Endodermal cell (in vitro differentiated cells): ENCODE results near the gene SDC1. TPM values are rescaled to one million over a fixed set of nuclear protein-coding genes. Genes with fewer than 3 reads are reported as not detected.

Experiments
- DNase-seq: peaks from one replicate; pipeline ENCODE4 v3.0.0-alpha.2; 2017
- H3K27ac ChIP-seq: 2 replicates; pipeline ENCODE4 v1.5.1; 2013; ENCODE audit warnings: mild to moderate bottlenecking, low read depth, low read length, moderate library complexity
- H3K27me3 ChIP-seq: 2 replicates; pipeline ENCODE4 v1.6.1; 2013; ENCODE audit warnings: mild to moderate bottlenecking, low read length, moderate library complexity; ENCODE audit not compliant: insufficient read depth, control insufficient read depth, poor library complexity, severe bottlenecking
- H3K36me3 ChIP-seq: 2 replicates; pipeline ENCODE4 v1.7.0; 2013; ENCODE audit warnings: mild to moderate bottlenecking, low read length, moderate library complexity; ENCODE audit not compliant: control insufficient read depth, insufficient read depth
- H3K4me1 ChIP-seq: one replicate; pipeline ENCODE4 v1.7.0; 2013; ENCODE audit warnings: low read length; ENCODE audit not compliant: control insufficient read depth, insufficient read depth
- H3K4me3 ChIP-seq: 2 replicates; pipeline ENCODE4 v1.5.1; 2013; ENCODE audit warnings: mild to moderate bottlenecking, low read length, moderate library complexity
- H3K9ac ChIP-seq: 2 replicates; pipeline ENCODE4 v1.6.1; 2013; ENCODE audit warnings: mild to moderate bottlenecking, low read length, moderate library complexity; ENCODE audit not compliant: poor library complexity, severe bottlenecking; ENCODE audit errors: extremely low read depth
- H3K9me3 ChIP-seq: 2 replicates; pipeline ENCODE4 v1.6.1; 2013; ENCODE audit warnings: mild to moderate bottlenecking, low read length, moderate library complexity; ENCODE audit not compliant: control insufficient read depth
- H3K27ac Mint-ChIP-seq: 2 replicates; pipeline ENCODE4 v1.8.0; 2020; ENCODE audit warnings: mixed read lengths
- H3K27me3 Mint-ChIP-seq: 2 replicates; pipeline ENCODE4 v1.8.0; 2021; ENCODE audit warnings: mild to moderate bottlenecking, mixed read lengths; ENCODE audit not compliant: insufficient read depth
- H3K36me3 Mint-ChIP-seq: 2 replicates; pipeline ENCODE4 v1.8.0; 2020; ENCODE audit warnings: low read depth, mixed read lengths
- H3K4me1 Mint-ChIP-seq: 2 replicates; pipeline ENCODE4 v1.8.0; 2020; ENCODE audit warnings: mixed read lengths
- H3K4me3 Mint-ChIP-seq: 2 replicates; pipeline ENCODE4 v1.8.0; 2020; ENCODE audit warnings: mild to moderate bottlenecking, moderate library complexity, mixed read lengths
- H3K9me3 Mint-ChIP-seq: 2 replicates; pipeline ENCODE4 v1.8.0; 2020; ENCODE audit warnings: mild to moderate bottlenecking, mixed read lengths
- CTCF ChIP-seq: fragments of 200-600 bp; sonication (generic); conservative IDR thresholded peaks from 2 replicates; pipeline ENCODE4 v1.5.0; 2021; ENCODE audit warnings: antibody characterized with exemption, mild to moderate bottlenecking
- WGBS, 2 experiments: methylation state at CpG; one replicate each; pipeline versions ENCODE4 v1.1.5 to v1.1.7; 2013; ENCODE audit warnings: missing lambda C conversion rate in 2 of 2, mixed read lengths in 1 of 2; ENCODE audit not compliant: insufficient coverage in 1 of 2, insufficient read length in 1 of 2; 5-methylcytosine and 5-hydroxymethylcytosine counted together
- total RNA-seq, 2 donors: library from RNA; stranded (reverse); fragmentation: NEBNext Ultra II Directional in 1 of 2; extraction: Animal tissue kit (Norgen Biotek cat#: 25700) in 1 of 2; gene quantifications; 2 replicates in 1 of 2; 3 replicates in 1 of 2; pipeline ENCODE4 v1.2.1, GENCODE V29; 2021

SDC1 gene
- total RNA-seq, 2 donors from 2014 or later = 12.7 to 19.2 TPM

- no peaks in the 10 kb centered on the region for H3K36me3 ChIP-seq
- no peaks in the 10 kb centered on the region for H3K36me3 Mint-ChIP-seq
- H3K4me3 Mint-ChIP-seq = no peak overlapping the region
- H3K9me3 Mint-ChIP-seq = no peaks in the 10 kb centered on the region
- H3K4me1 Mint-ChIP-seq = peaks cover 46% of the 10 kb centered on the region
- H3K27ac Mint-ChIP-seq = peak overlapping the region; percentile 20
- no peak overlapping the region for H3K4me3 ChIP-seq
- no peaks in the 10 kb centered on the region for H3K27me3 Mint-ChIP-seq
- H3K27me3 ChIP-seq = no peaks in the 10 kb centered on the region
- H3K4me1 ChIP-seq = peaks cover 36% of the 10 kb centered on the region
- no peaks in the 10 kb centered on the region for H3K9me3 ChIP-seq
- peak overlapping the region; percentile 38 for H3K27ac ChIP-seq
- DNase-seq = no peak
- 88 to 93% methylated on average over 10 to 14 of the region's 14 CpGs for WGBS, 2 experiments
- no peak overlapping the region for H3K9ac ChIP-seq
- no peak for TF ChIP-seq CTCF
Measured at GRCh38 chr2:20211860-20212458, 13.0 kb downstream of the SDC1 start.

GRCh38 chr2:20211420-20211819, 13.5 kb downstream of the SDC1 start:
- no peak for TF ChIP-seq CTCF
- H3K4me1 Mint-ChIP-seq = peaks cover 48% of the 10 kb centered on the region
- no peaks in the 10 kb centered on the region for H3K27me3 ChIP-seq
- H3K36me3 Mint-ChIP-seq = no peaks in the 10 kb centered on the region
- peak; percentile 49 for DNase-seq
- no peaks in the 10 kb centered on the region for H3K36me3 ChIP-seq
- no peak overlapping the region for H3K4me3 ChIP-seq
- H3K9me3 ChIP-seq = no peaks in the 10 kb centered on the region
- no peaks in the 10 kb centered on the region for H3K27me3 Mint-ChIP-seq
- no peak overlapping the region for H3K9ac ChIP-seq
- peak overlapping the region; percentile 38 for H3K27ac ChIP-seq
- no peaks in the 10 kb centered on the region for H3K9me3 Mint-ChIP-seq
- peaks cover 36% of the 10 kb centered on the region for H3K4me1 ChIP-seq
- no peak overlapping the region for H3K4me3 Mint-ChIP-seq
- WGBS, 2 experiments = 90 to 96% methylated on average over 7 to 12 of the region's 12 CpGs
- H3K27ac Mint-ChIP-seq = peak overlapping the region; percentile 68

DNA sequence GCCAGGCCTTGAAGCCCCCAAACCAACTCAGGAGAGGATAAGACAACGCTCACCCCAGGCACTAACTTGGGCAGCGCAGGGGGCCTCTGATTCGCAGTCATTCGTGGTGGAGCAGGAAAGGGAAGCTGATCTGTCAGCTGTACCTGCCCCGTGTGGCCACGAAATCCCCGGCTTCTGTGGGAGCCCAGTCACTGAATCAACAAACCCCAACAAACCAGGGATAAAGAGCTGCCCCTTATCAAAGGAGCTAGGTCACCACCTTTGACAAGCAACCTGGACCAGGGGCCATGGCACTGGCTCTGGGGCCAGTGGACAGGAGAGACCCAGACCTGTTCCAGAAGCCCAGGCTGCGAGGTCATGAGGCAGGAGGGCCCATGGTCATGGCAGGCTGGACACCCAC, 14.5 kb downstream of the SDC1 start:
- peaks cover 51% of the 10 kb centered on the region for H3K4me1 Mint-ChIP-seq
- WGBS, 2 experiments = 92% methylated on average over 4 to 8 of the region's 8 CpGs
- Histone ChIP-seq H3K27ac (no peak overlapping the region), H3K4me1 (peaks cover 36% of the 10 kb centered on the region), H3K27me3 (no peaks in the 10 kb centered on the region), H3K4me3 (no peak overlapping the region), H3K9me3 (no peaks in the 10 kb centered on the region), H3K36me3 (no peaks in the 10 kb centered on the region), H3K9ac (no peak overlapping the region)
- H3K27ac Mint-ChIP-seq = no peak overlapping the region
- no peaks in the 10 kb centered on the region for H3K27me3 Mint-ChIP-seq
- DNase-seq = no peak
- no peaks in the 10 kb centered on the region for H3K36me3 Mint-ChIP-seq
- no peak overlapping the region for H3K4me3 Mint-ChIP-seq
- TF ChIP-seq CTCF = no peak
- no peaks in the 10 kb centered on the region for H3K9me3 Mint-ChIP-seq
